HEK293 (cell line): ENCODE data around the gene GNB1L.

Experiments used
- CTCF ChIA-PET: fragments of 350-600 bp; formaldehyde crosslinking; extraction: SDS; loops from one replicate; lab custom pipeline; 2021; ENCODE audit warnings: antibody characterized with exemption; lab: Yijun Ruan, JAX
- POLR2A ChIA-PET: fragments of 300-600 bp; formaldehyde crosslinking; extraction: SDS; loops from one replicate; lab custom pipeline; 2020; ENCODE audit warnings: antibody characterized with exemption, inconsistent platforms; lab: Yijun Ruan, JAX
- H3K27ac ChIP-seq: fragments of 200-500 bp; sonication (Bioruptor generic); 2 replicates; pipeline ENCODE4 v1.5.1; 2014; ENCODE audit warnings: low read depth, low read length, control low read depth, inconsistent platforms; ENCODE audit errors: extremely low read depth
- H3K36me3 ChIP-seq, 2 experiments: fragments of 200-500 bp in 1 of 2; sonication (Bioruptor generic) in 1 of 2; 1 replicate in 1 of 2; 2 replicates in 1 of 2; pipeline ENCODE4 v1.5.1; 2014 to 2017; ENCODE audit warnings: inconsistent platforms in 2 of 2, low read length in 2 of 2; ENCODE audit not compliant: control insufficient read depth in 2 of 2, insufficient read depth in 1 of 2
- H3K4me1 ChIP-seq: fragments of 200-500 bp; sonication (Bioruptor generic); 2 replicates; pipeline ENCODE4 v1.5.1; 2014; ENCODE audit warnings: mild to moderate bottlenecking, low read length, inconsistent platforms; ENCODE audit not compliant: control insufficient read depth, insufficient read depth
- H3K4me3 ChIP-seq: 2 replicates; pipeline ENCODE4 v1.5.1; 2011; ENCODE audit warnings: low read depth, mild to moderate bottlenecking, control low read depth, low read length, moderate library complexity
- H3K9me3 ChIP-seq: fragments of 200-500 bp; sonication (Bioruptor generic); 2 replicates; pipeline ENCODE4 v1.5.1; 2014; ENCODE audit warnings: low read depth, low read length, inconsistent platforms; ENCODE audit not compliant: control insufficient read depth, insufficient read depth
- GFI1B ChIP-seq: fragments of 450-650 bp; formaldehyde crosslinking; IDR thresholded peaks from 2 replicates; pipeline ENCODE4 v1.5.1; 2016; ENCODE audit warnings: missing biosample characterization, missing genetic modification characterization
- HOXA7 ChIP-seq: sonication (generic); formaldehyde crosslinking; IDR thresholded peaks from 2 replicates; pipeline ENCODE4 v1.8.1; 2022; ENCODE audit warnings: missing genetic modification reagents, borderline replicate concordance
- PRDM1 ChIP-seq: fragments of 450-650 bp; formaldehyde crosslinking; IDR thresholded peaks from 2 replicates; pipeline ENCODE4; 2016; ENCODE audit warnings: missing biosample characterization, missing genetic modification characterization
- SALL2 ChIP-seq: fragments of 450-650 bp; formaldehyde crosslinking; IDR thresholded peaks from 2 replicates; pipeline ENCODE4 v1.5.0; 2017; ENCODE audit warnings: missing biosample characterization, mild to moderate bottlenecking, missing genetic modification characterization, borderline replicate concordance
- SCRT1 ChIP-seq: fragments of 450-650 bp; formaldehyde crosslinking; IDR thresholded peaks from 2 replicates; pipeline ENCODE4 v1.5.1; 2016; ENCODE audit warnings: missing biosample characterization, missing genetic modification characterization, borderline replicate concordance
- SP2 ChIP-seq: fragments of 450-650 bp; formaldehyde crosslinking; IDR thresholded peaks from 2 replicates; pipeline ENCODE4 v1.5.1; 2016; ENCODE audit warnings: missing biosample characterization, missing genetic modification characterization
- TRIM28 ChIP-seq: IDR thresholded peaks from 2 replicates; pipeline ENCODE4 v1.6.1; 2011; ENCODE audit warnings: low read length, control low read depth, borderline replicate concordance
- ZBTB20 ChIP-seq: fragments of 450-650 bp; formaldehyde crosslinking; IDR thresholded peaks from 2 replicates; pipeline ENCODE4 v1.5.1; 2016; ENCODE audit warnings: missing biosample characterization, missing genetic modification characterization
- ZBTB21 ChIP-seq: fragments of 450-650 bp; formaldehyde crosslinking; IDR thresholded peaks from 2 replicates; pipeline ENCODE4 v1.5.1; 2017; ENCODE audit warnings: missing biosample characterization, missing genetic modification characterization
- ZNF146 ChIP-seq: fragments of 450-650 bp; formaldehyde crosslinking; IDR thresholded peaks from 2 replicates; pipeline ENCODE4 v1.5.1; 2016; ENCODE audit warnings: missing biosample characterization, missing genetic modification characterization
- ZNF248 ChIP-seq: fragments of 450-650 bp; formaldehyde crosslinking; IDR thresholded peaks from 2 replicates; pipeline ENCODE4 v1.5.1; 2017; ENCODE audit warnings: missing biosample characterization, missing genetic modification characterization
- ZNF404 ChIP-seq: fragments of 450-650 bp; formaldehyde crosslinking; IDR thresholded peaks from 2 replicates; pipeline ENCODE4 v1.5.1; 2017; ENCODE audit warnings: missing biosample characterization, missing genetic modification characterization
- ZNF423 ChIP-seq: fragments of 450-650 bp; formaldehyde crosslinking; IDR thresholded peaks from 2 replicates; pipeline ENCODE4 v1.5.1; 2016; ENCODE audit warnings: missing biosample characterization, missing genetic modification characterization
- ZNF549 ChIP-seq: fragments of 450-650 bp; IDR thresholded peaks from 2 replicates; pipeline ENCODE4 v1.5.1; 2018; ENCODE audit warnings: missing biosample characterization, missing genetic modification characterization, mild to moderate bottlenecking, inconsistent platforms, moderate library complexity
- ZNF571 ChIP-seq: fragments of 450-650 bp; formaldehyde crosslinking; IDR thresholded peaks from 2 replicates; pipeline ENCODE4 v1.5.0; 2017; ENCODE audit warnings: missing biosample characterization, missing genetic modification characterization
- ZNF600 ChIP-seq: fragments of 450-650 bp; formaldehyde crosslinking; IDR thresholded peaks from 2 replicates; pipeline ENCODE4 v1.5.1; 2016; ENCODE audit warnings: missing biosample characterization, missing genetic modification characterization
- ZNF629 ChIP-seq: fragments of 450-650 bp; formaldehyde crosslinking; IDR thresholded peaks from 2 replicates; pipeline ENCODE4 v1.5.1; 2017; ENCODE audit warnings: missing biosample characterization, missing genetic modification characterization
- ZNF747 ChIP-seq: fragments of 450-650 bp; formaldehyde crosslinking; IDR thresholded peaks from 2 replicates; pipeline ENCODE4 v1.5.1; 2016; ENCODE audit warnings: missing biosample characterization, missing genetic modification characterization
- ZSCAN30 ChIP-seq: fragments of 450-650 bp; IDR thresholded peaks from 2 replicates; pipeline ENCODE4 v1.5.1; 2018; ENCODE audit warnings: missing biosample characterization, mild to moderate bottlenecking, missing genetic modification characterization, moderate library complexity
- TF ChIP-seq, protein P1 (sequence below): fragments of 450-650 bp; formaldehyde crosslinking; IDR thresholded peaks from 2 replicates; pipeline ENCODE4 v1.5.1; 2016; ENCODE audit warnings: missing biosample characterization, missing genetic modification characterization
- TF ChIP-seq, protein P2 (sequence below): fragments of 450-650 bp; formaldehyde crosslinking; IDR thresholded peaks from 2 replicates; pipeline ENCODE4 v1.5.1; 2016; ENCODE audit warnings: missing biosample characterization, missing genetic modification characterization
- TF ChIP-seq, protein P3 (sequence below): fragments of 450-650 bp; formaldehyde crosslinking; IDR thresholded peaks from 2 replicates; pipeline ENCODE4 v1.5.1; 2016; ENCODE audit warnings: missing biosample characterization, missing genetic modification characterization
- TF ChIP-seq, protein P4 (sequence below): fragments of 450-650 bp; IDR thresholded peaks from 2 replicates; pipeline ENCODE4 v1.5.1; 2018; ENCODE audit warnings: missing biosample characterization, missing genetic modification characterization

The GNB1L gene

DNA sequence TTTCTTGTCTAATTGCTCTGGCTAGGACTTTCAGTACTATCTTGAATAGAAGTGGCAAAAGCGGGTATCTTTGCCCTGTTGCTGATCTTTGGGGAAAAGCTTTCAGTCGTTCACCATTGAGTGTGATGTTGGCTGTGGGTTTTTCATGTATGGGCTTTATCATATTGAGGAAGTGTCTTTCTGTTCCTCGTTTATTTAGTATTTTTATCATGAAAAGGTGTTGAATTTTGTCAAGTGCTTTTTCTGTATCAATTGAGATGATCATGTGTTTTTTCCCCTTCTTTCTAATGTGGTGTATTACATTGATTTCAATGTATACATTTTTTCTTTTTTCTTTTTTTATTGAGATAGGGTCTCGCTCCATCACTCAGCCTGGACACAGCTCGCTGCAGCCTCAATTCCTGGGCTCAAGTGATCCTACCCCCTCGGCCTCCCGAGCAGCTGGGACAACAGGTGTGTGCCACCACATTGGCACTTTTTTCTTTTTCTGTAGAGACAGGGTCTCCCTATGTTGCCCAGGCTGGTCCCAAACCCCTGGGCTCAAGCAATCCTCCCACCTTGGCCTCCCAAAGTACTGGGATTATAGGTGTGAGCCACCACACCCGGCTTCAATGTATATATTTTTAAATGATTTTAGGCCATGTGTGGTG is 5.3 kb upstream of the GNB1L start:
- TF ChIP-seq ZNF549 (no peak), ZBTB20 (tag by site-specific recombination) (no peak), ZNF423 (tag by site-specific recombination) (no peak), HOXA7 (CRISPR knock-in tag) (no peak), SALL2 (tag by site-specific recombination) (no peak), SP2 (tag by site-specific recombination) (no peak), ZNF571 (no peak)
- TF ChIP-seq, protein P1, sequence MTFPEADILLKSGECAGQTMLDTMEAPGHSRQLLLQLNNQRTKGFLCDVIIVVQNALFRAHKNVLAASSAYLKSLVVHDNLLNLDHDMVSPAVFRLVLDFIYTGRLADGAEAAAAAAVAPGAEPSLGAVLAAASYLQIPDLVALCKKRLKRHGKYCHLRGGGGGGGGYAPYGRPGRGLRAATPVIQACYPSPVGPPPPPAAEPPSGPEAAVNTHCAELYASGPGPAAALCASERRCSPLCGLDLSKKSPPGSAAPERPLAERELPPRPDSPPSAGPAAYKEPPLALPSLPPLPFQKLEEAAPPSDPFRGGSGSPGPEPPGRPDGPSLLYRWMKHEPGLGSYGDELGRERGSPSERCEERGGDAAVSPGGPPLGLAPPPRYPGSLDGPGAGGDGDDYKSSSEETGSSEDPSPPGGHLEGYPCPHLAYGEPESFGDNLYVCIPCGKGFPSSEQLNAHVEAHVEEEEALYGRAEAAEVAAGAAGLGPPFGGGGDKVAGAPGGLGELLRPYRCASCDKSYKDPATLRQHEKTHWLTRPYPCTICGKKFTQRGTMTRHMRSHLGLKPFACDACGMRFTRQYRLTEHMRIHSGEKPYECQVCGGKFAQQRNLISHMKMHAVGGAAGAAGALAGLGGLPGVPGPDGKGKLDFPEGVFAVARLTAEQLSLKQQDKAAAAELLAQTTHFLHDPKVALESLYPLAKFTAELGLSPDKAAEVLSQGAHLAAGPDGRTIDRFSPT = no peak
- TF ChIP-seq, protein P2, sequence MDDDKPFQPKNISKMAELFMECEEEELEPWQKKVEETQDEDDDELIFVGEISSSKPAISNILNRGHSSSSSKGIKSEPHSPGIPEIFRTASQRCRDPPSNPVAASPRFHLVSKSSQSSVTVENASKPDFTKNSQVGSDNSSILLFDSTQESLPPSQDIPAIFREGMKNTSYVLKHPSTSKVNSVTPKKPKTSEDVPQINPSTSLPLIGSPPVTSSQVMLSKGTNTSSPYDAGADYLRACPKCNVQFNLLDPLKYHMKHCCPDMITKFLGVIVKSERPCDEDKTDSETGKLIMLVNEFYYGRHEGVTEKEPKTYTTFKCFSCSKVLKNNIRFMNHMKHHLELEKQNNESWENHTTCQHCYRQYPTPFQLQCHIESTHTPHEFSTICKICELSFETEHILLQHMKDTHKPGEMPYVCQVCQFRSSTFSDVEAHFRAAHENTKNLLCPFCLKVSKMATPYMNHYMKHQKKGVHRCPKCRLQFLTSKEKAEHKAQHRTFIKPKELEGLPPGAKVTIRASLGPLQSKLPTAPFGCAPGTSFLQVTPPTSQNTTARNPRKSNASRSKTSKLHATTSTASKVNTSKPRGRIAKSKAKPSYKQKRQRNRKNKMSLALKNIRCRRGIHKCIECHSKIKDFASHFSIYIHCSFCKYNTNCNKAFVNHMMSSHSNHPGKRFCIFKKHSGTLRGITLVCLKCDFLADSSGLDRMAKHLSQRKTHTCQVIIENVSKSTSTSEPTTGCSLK = no peak
- TF ChIP-seq, all 188 proteins: peak for 0
- Histone ChIP-seq H3K36me3 (no peaks in the 10 kb centered on the region), H3K4me3 (no peak overlapping the region), H3K27ac (no peak overlapping the region), H3K9me3 (no peaks in the 10 kb centered on the region), H3K4me1 (no peaks in the 10 kb centered on the region)
- ChIA-PET POLR2A (no interaction called here), CTCF (interaction anchor here (0.6 to 1.9 kb wide), 3 partner anchors 50 to 129 kb away, joined by 5 to 6 read pairs (median 5); no protein-coding TSS in a partner anchor)

DNA sequence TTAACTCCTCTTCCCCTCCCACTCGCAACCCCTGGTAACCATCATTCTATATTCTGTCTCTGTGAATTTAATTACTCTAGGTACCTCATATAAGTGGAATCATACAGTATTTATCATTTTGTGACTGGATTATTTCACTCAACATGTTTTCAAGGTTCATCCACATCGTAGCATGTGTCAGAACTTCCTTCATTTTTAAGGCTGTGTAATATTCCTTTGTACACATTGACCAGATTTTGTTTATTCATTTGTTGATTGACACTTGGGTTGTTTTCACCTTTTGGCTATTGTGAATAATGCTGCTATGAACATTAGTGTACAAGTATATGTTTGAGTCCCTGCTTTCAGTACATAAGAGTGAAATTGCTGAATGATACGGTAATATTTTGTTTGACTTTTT is 2.7 kb upstream of the GNB1L start:
- no peak overlapping the region for H3K27ac ChIP-seq
- ChIA-PET CTCF (no interaction called here), POLR2A (no interaction called here)
- no peaks in the 10 kb centered on the region for H3K4me1 ChIP-seq
- H3K4me3 ChIP-seq = no peak overlapping the region
- TF ChIP-seq ZNF146 (tag by site-specific recombination) (peak; percentile 93), ZNF629 (tag by site-specific recombination) (no peak)
- peaks cover 0 to 9% of the 10 kb centered on the region in 2 experiments; a peak in 1 of 3 replicates for H3K36me3 ChIP-seq
- no peaks in the 10 kb centered on the region for H3K9me3 ChIP-seq

DNA sequence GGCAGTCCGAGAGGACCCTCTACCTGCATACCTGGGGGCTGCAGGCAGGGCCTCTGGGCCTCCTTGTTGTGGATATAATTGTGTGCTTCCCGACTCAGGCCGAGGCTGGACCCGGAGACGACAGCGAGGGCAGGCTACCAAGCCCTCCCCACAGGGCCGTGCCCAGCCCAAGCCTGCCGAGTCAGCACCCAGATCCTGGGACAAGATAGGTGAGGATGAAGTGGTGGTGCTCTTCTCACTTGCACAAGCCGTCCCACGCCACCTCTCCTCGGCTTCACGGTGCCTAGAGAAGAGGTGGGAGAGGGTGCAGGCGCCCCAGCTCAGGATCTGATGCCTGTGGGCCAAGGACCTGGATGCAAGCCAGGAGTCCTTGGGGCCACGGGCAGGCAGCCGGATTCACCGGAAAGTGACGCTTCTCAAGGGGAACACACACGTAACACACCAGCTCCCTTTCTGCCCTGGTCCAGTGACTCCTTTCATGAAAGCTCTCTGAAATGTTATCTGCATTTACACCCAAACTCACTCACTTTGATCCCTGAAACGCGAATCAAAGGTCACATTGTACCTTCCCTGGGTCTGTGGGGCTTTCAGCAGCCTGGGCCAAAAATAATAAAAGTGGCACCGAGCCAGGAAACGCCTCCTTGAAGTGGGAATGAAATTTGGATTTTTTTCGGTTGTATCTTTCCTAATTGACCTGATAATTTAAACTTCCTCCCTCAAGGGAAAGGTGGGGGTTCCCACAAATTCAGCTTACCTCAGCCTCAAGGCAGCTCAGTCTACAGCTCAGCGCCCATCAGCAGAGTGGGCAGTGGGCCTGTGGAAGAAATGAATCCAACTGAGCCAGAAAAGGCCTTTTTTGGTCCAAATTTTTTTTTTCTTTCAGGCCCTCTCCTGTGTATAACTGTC is 1.1 kb upstream of the GNB1L start:
- peak overlapping the region; percentile 86 for H3K4me3 ChIP-seq
- H3K4me1 ChIP-seq = no peaks in the 10 kb centered on the region
- peaks cover 0 to 25% of the 10 kb centered on the region in 2 experiments; a peak in 1 of 3 replicates for H3K36me3 ChIP-seq
- no peaks in the 10 kb centered on the region for H3K9me3 ChIP-seq
- CTCF ChIA-PET = interaction anchor here (0.7 to 1.7 kb wide), 4 partner anchors 9 to 125 kb away, joined by 3 to 8 read pairs (median 5); no protein-coding TSS in a partner anchor
- POLR2A ChIA-PET = interaction anchor here (0.6 to 3.5 kb wide), 21 partner anchors 8 to 189 kb away, joined by 3 to 12 read pairs (median 3); no protein-coding TSS in a partner anchor
- H3K27ac ChIP-seq = peak overlapping the region; percentile 95
- TF ChIP-seq ZBTB21 (tag by site-specific recombination) = peak; percentile 79
- TF ChIP-seq ZNF747 = no peak
- no peak for TF ChIP-seq ZNF404 (tag by site-specific recombination)
- peak; percentile 56; the same call in 1 of the 2 replicates for TF ChIP-seq ZSCAN30 (tag by site-specific recombination)
- TF ChIP-seq TRIM28 = no peak
- TF ChIP-seq, protein P3, sequence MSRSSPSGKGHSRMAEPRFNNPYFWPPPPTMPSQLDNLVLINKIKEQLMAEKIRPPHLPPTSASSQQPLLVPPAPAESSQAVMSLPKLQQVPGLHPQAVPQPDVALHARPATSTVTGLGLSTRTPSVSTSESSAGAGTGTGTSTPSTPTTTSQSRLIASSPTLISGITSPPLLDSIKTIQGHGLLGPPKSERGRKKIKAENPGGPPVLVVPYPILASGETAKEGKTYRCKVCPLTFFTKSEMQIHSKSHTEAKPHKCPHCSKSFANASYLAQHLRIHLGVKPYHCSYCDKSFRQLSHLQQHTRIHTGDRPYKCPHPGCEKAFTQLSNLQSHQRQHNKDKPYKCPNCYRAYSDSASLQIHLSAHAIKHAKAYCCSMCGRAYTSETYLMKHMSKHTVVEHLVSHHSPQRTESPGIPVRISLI (tag by site-specific recombination) = peak; percentile 65; the same call in 1 of the 2 replicates
- TF ChIP-seq GFI1B (tag by site-specific recombination) = 0 out of 2 replicates have a peak, but pooled peaks have one; percentile 4
- TF ChIP-seq, protein P4, sequence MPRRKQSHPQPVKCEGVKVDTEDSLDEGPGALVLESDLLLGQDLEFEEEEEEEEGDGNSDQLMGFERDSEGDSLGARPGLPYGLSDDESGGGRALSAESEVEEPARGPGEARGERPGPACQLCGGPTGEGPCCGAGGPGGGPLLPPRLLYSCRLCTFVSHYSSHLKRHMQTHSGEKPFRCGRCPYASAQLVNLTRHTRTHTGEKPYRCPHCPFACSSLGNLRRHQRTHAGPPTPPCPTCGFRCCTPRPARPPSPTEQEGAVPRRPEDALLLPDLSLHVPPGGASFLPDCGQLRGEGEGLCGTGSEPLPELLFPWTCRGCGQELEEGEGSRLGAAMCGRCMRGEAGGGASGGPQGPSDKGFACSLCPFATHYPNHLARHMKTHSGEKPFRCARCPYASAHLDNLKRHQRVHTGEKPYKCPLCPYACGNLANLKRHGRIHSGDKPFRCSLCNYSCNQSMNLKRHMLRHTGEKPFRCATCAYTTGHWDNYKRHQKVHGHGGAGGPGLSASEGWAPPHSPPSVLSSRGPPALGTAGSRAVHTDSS (tag by site-specific recombination) = peak; percentile 44; the same call in 1 of the 2 replicates
- TF ChIP-seq SCRT1 (tag by site-specific recombination) = no peak
- TF ChIP-seq ZNF600 (tag by site-specific recombination) = peak; percentile 21; the same call in 1 of the 2 replicates
- no peak for TF ChIP-seq ZNF248 (tag by site-specific recombination)
- peak; percentile 75 for TF ChIP-seq PRDM1 (tag by site-specific recombination)
